ENCODE results near the gene TMEM82. TPM values are rescaled to one million over a fixed set of nuclear protein-coding genes. Genes with fewer than 3 reads are reported as not detected.

TMEM82 gene
- total RNA-seq, 2 experiments from 2014 or later: not detected

DNA sequence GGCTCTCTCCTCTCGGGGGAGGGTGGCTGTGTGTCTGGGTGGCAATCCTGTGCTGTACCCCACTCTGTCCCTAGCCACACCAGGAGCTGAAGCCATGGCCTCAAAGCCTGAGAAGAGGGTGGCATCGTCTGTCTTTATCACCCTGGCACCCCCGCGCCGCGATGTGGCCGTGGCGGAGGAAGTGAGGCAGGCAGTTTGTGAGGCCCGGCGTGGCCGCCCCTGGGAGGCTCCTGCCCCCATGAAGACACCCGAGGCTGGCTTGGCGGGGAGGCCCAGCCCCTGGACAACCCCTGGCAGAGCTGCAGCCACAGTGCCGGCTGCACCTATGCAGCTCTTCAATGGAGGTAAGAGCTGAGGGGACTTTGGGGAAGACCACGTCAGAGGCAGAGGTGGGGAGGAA, 22.6 kb downstream of the TMEM82 start:
- intact Hi-C loops (cut with micrococcal nuclease; ENCODE audit: unreplicated experiment): no loop called here
- H2AFZ ChIP-seq (ENCODE audit: low read length): no peak overlapping the region
- H3K9me2 ChIP-seq (ENCODE audit: insufficient read depth, low read length): no peaks in the 10 kb centered on the region
- H3K36me3 ChIP-seq (ENCODE audit: insufficient read depth, low read length): no peaks in the 10 kb centered on the region
- TF ChIP-seq, protein P1, sequence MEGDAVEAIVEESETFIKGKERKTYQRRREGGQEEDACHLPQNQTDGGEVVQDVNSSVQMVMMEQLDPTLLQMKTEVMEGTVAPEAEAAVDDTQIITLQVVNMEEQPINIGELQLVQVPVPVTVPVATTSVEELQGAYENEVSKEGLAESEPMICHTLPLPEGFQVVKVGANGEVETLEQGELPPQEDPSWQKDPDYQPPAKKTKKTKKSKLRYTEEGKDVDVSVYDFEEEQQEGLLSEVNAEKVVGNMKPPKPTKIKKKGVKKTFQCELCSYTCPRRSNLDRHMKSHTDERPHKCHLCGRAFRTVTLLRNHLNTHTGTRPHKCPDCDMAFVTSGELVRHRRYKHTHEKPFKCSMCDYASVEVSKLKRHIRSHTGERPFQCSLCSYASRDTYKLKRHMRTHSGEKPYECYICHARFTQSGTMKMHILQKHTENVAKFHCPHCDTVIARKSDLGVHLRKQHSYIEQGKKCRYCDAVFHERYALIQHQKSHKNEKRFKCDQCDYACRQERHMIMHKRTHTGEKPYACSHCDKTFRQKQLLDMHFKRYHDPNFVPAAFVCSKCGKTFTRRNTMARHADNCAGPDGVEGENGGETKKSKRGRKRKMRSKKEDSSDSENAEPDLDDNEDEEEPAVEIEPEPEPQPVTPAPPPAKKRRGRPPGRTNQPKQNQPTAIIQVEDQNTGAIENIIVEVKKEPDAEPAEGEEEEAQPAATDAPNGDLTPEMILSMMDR (conservative IDR thresholded peaks at IDR 0.05; ENCODE audit: low read length): no peak
- TF ChIP-seq EZH2phosphoT487 (IDR thresholded peaks at IDR 0.05; ENCODE audit: borderline replicate concordance, low read depth, low read length): no peak
- DNase-seq (ENCODE audit: low spot score): no peak
- H3K27ac ChIP-seq (ENCODE audit: low read depth, low read length, poor library complexity, severe bottlenecking): no peak overlapping the region
- ChIA-PET POLR2A (no interaction called here), CTCF (ENCODE audit: unreplicated experiment) (no interaction called here)
- H3K4me3 ChIP-seq (ENCODE audit: low read depth, low read length, poor library complexity, severe bottlenecking): no peak overlapping the region
- no peak overlapping the region for H3K4me2 ChIP-seq (ENCODE audit: low read length)
- no TSS peak for BruUV-seq (replicated peaks)
- H3K4me1 ChIP-seq (ENCODE audit: insufficient read depth, low read length, poor library complexity, severe bottlenecking): peaks cover 4% of the 10 kb centered on the region
- H3K79me2 ChIP-seq (ENCODE audit: insufficient read depth, low read depth, low read length): no peaks in the 10 kb centered on the region
- H4K20me1 ChIP-seq (ENCODE audit: insufficient read depth, low read length): no peaks in the 10 kb centered on the region
- no peaks in the 10 kb centered on the region for H3K9me3 ChIP-seq (ENCODE audit: low read length)

DNA sequence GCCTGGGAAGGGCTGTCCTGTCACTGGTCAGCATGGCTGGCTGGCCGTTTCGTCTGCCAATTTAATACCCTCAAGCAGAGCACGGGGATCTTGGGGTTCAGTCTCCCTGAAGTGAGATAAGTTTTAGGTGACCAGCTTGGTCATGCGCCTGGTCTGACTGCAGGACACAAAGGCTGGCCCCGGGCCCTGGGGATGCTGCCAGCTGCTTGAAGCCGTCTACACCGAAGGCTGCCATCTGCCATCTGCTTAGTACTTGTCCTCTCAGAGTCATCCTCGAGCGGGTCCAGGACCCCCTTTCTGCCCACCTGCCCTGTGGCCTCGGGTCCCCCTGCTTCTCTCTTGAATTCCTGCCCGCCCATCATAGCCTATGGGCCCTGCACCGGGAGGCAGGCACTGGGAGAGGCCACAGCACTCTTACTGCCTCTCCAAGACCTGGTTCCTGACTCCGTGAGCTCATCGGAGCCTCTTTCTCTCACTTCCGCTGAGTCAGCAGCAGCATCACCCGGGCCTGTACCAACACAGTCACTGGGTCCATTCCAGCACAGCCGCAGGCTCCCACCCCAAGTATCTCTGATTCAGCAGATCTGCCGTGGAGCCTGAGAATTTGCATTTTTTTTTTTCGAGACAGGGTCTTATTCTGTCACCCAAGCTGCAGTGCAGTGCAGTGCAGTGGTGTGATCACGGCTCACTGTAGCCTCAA, 23.3 kb downstream of the TMEM82 start:
- no peaks in the 10 kb centered on the region for H4K20me1 ChIP-seq (ENCODE audit: insufficient read depth, low read length)
- H3K9me2 ChIP-seq (ENCODE audit: insufficient read depth, low read length): no peaks in the 10 kb centered on the region
- no peak overlapping the region for H2AFZ ChIP-seq (ENCODE audit: low read length)
- no peak overlapping the region for H3K27ac ChIP-seq (ENCODE audit: low read depth, low read length, poor library complexity, severe bottlenecking)
- no peak for DNase-seq (ENCODE audit: low spot score)
- CTCF ChIA-PET (ENCODE audit: unreplicated experiment): no interaction called here
- intact Hi-C loops (cut with micrococcal nuclease; ENCODE audit: unreplicated experiment): no loop called here
- BruUV-seq (replicated peaks): no TSS peak
- no peak overlapping the region for H3K4me3 ChIP-seq (ENCODE audit: low read depth, low read length, poor library complexity, severe bottlenecking)
- no peaks in the 10 kb centered on the region for H3K9me3 ChIP-seq (ENCODE audit: low read length)
- peaks cover 4% of the 10 kb centered on the region for H3K4me1 ChIP-seq (ENCODE audit: insufficient read depth, low read length, poor library complexity, severe bottlenecking)
- no peaks in the 10 kb centered on the region for H3K79me2 ChIP-seq (ENCODE audit: insufficient read depth, low read depth, low read length)
- POLR2A ChIA-PET: interaction anchor here (0.5 kb wide), 1 partner anchor 124 kb away, joined by 4 read pairs; no protein-coding TSS in a partner anchor
- no peak overlapping the region for H3K4me2 ChIP-seq (ENCODE audit: low read length)
- TF ChIP-seq, protein P1 (conservative IDR thresholded peaks at IDR 0.05; ENCODE audit: low read length): no peak
- no peak for TF ChIP-seq EZH2phosphoT487 (IDR thresholded peaks at IDR 0.05; ENCODE audit: borderline replicate concordance, low read depth, low read length)
- H3K36me3 ChIP-seq (ENCODE audit: insufficient read depth, low read length): no peaks in the 10 kb centered on the region

DNA sequence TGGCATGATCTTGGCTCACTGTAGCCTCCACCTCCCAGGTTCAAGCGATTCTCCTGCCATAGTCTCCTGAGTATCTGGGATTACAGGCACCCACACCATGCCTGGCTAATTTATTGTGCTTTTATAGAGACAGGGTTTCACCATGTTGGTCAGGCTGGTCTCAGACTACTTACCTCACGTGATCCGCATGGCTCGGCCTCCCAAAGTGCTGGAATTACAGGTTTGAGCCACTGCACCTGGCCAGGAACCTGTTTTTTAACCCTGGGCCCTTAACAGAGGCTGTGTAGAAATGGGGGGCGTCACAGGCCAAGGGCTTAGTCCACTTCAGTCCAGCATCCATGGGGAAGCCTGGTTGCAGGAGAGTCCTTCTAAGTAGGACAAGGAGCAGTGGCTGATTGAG, 25.6 kb downstream of the TMEM82 start:
- intact Hi-C loops (cut with micrococcal nuclease; ENCODE audit: unreplicated experiment): no loop called here
- TF ChIP-seq, protein P1 (conservative IDR thresholded peaks at IDR 0.05; ENCODE audit: low read length): no peak
- TF ChIP-seq EZH2phosphoT487 (IDR thresholded peaks at IDR 0.05; ENCODE audit: borderline replicate concordance, low read depth, low read length): no peak

More for the DNA sequence above, 25.6 kb downstream of the TMEM82 start:
- peaks cover 4% of the 10 kb centered on the region for H3K4me1 ChIP-seq (ENCODE audit: insufficient read depth, low read length, poor library complexity, severe bottlenecking)
- DNase-seq (ENCODE audit: low spot score): no peak
- no peaks in the 10 kb centered on the region for H4K20me1 ChIP-seq (ENCODE audit: insufficient read depth, low read length)
- BruUV-seq (replicated peaks): no TSS peak
- H3K36me3 ChIP-seq (ENCODE audit: insufficient read depth, low read length): no peaks in the 10 kb centered on the region
- H2AFZ ChIP-seq (ENCODE audit: low read length): no peak overlapping the region
- H3K9me2 ChIP-seq (ENCODE audit: insufficient read depth, low read length): no peaks in the 10 kb centered on the region
- H3K4me2 ChIP-seq (ENCODE audit: low read length): no peak overlapping the region
- ChIA-PET POLR2A (no interaction called here), CTCF (ENCODE audit: unreplicated experiment) (no interaction called here)
- H3K9me3 ChIP-seq (ENCODE audit: low read length): no peaks in the 10 kb centered on the region
- no peak overlapping the region for H3K4me3 ChIP-seq (ENCODE audit: low read depth, low read length, poor library complexity, severe bottlenecking)
- H3K79me2 ChIP-seq (ENCODE audit: insufficient read depth, low read depth, low read length): no peaks in the 10 kb centered on the region
- H3K27ac ChIP-seq (ENCODE audit: low read depth, low read length, poor library complexity, severe bottlenecking): no peak overlapping the region
